Ovary (tissue), 3 donors: Measurements from ENCODE around the gene AQP10.

Experiments
- CTCF ChIP-seq, 3 donors: fragments of 450-650 bp in 2 of 3; fragments of 200-600 bp in 1 of 3; IDR thresholded peaks; one replicate each; pipeline versions ENCODE4 v1.5.1 to v1.8.0; 2016 to 2022; ENCODE audit warnings: antibody characterized with exemption in 3 of 3, mild to moderate bottlenecking in 1 of 3
- POLR2A ChIP-seq: fragments of 450-650 bp; IDR thresholded peaks from one replicate; pipeline ENCODE4 v1.6.1; 2017; ENCODE audit warnings: antibody characterized with exemption, mild to moderate bottlenecking, moderate library complexity
- donor health status: DM: no; HTN: no; CAD: no.

- TF ChIP-seq CTCF (IDR thresholded peaks at IDR 0.05) (no peak), POLR2A (no peak)
Observed at GRCh38 chr1:154327466-154328317, 6.8 kb downstream of the AQP10 start.
